ENCODE results near the gene ALKAL2.

- TF ChIP-seq REST (IDR thresholded peaks at IDR 0.05; ENCODE audit: low read depth) (no peak), YY1 (IDR thresholded peaks at IDR 0.05; ENCODE audit: low read depth) (no peak), CEBPB (IDR thresholded peaks at IDR 0.05) (no peak), EP300 (IDR thresholded peaks at IDR 0.05; ENCODE audit: borderline replicate concordance) (no peak), TAF1 (IDR thresholded peaks at IDR 0.05; ENCODE audit: low read depth) (no peak)
- TF ChIP-seq, protein P1, sequence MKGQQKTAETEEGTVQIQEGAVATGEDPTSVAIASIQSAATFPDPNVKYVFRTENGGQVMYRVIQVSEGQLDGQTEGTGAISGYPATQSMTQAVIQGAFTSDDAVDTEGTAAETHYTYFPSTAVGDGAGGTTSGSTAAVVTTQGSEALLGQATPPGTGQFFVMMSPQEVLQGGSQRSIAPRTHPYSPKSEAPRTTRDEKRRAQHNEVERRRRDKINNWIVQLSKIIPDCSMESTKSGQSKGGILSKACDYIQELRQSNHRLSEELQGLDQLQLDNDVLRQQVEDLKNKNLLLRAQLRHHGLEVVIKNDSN (IDR thresholded peaks at IDR 0.05): no peak
- TF ChIP-seq, protein P2, sequence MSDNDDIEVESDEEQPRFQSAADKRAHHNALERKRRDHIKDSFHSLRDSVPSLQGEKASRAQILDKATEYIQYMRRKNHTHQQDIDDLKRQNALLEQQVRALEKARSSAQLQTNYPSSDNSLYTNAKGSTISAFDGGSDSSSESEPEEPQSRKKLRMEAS (IDR thresholded peaks at IDR 0.05): no peak
Observed at GRCh38 chr2:256094-256493, 31.8 kb downstream of the ALKAL2 start.

Measured in Ishikawa (cell line).